NAMALWA (cell line): ENCODE results near the gene PRELP.
"Not testable (repeated sequence)": the region's sequence is repeated elsewhere in the genome, so short reads cannot be mapped to it uniquely, and the experiment has no call there.

Experiments used
- DNase-seq: peaks from one replicate; pipeline ENCODE4 v3.0.0-alpha.2; 2015; ENCODE audit warnings: low spot score

Gene PRELP

DNA sequence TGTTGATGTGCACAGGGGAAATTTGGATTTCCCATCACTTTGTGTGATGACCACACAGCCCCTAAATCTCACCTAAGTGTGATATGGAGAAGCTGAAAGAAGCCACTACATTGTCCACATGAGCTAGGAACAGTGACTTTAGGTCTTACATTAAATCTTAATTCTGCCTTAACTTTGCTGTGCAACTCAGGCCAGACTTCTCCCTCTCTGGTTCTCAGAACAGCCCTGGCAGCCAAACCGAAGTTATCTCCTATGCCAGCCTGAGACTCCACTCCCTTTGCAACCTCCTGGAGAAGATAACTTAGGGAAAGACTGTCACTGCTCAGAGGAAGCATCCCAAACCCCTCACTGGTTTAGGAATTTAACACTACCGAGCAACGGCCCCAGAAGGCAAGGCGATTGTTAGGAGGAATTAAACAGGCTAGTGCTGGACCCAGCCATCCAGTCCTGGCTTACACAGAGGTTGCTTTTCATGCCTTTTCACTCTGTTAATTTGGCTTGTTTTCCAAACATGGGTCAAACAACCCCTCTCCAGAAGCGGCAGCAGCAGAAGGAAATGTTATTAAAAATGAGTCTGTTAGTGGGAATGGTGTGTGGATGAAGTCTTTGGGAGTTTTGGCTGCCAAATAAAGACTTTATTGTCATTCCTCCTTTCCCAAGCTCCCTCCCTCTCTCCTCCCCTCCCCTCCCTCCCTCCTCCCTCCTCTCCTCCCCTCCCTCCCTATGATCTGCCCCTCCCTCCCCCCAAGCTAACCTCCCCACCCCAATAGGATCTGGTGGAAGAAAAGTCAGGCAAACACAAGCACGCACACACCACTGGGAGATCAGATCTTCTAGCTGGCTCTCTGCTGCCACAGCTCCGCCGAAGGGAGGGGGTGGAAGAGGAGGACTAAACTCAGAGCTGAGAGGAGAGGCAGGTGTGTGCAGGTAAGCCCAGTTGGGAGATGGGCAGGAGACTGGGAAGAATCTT is at the start of gene PRELP:
Gene PRELP (plus strand): TSS at position 795 of the 970 bp plus-strand sequence. CDS start 7,379 bp downstream, outside the sequence.
- DNase-seq = no peak

GRCh38 chr1:203426366-203426765 is 49.2 kb upstream of the PRELP start:
- no peak for DNase-seq

DNA sequence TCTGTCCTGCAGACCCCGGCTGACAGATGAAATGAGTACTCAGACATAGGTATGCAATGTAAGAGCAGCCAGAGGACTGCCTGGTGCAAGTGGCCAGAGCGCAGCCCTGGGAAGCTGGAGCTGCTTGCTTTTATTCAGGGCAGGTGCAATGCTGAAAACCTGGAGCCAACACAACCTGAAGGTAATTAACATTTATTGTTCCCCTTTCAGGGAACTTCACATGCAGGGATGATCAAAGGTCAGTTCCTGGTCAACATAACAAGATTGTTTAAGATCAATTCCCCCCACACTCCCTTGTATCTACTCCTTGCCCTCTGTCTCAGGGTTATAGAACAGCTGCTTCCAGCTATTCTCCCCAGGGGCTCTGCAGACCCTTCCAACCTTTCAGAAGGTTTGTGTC is 48.7 kb upstream of the PRELP start:
- DNase-seq = no peak

- DNase-seq = no peak
Measured at GRCh38 chr1:203427451-203427850, 48.2 kb upstream of the PRELP start.

DNA sequence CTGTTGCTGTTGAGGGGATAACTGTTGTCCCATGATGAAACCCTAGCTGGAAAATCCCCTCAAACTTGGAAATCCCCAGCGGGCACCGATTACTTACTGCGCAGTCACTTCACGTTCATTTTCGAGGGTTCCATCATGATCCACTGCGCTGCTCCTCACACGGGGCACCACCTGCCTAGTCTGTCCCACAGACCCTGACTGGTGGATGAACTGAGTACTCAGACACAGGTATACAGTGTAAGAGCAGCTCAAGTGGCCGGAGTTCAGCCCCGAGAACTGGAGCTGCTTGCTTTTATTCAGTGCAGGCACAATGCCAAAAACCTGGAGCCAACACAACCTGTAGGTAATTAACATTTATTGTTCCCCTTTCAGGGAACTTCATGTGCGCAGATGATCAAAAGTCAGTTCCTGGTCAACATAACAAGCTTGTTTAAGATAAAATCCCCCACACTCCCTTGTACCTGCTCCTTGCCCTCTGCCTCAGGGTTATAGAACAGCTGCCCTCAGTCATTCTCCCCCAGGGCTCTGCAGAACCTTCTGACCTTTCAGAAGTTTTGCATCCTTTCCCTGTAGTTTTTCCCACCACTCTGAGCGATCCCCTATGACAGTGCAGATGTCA is 46.5 kb upstream of the PRELP start:
- no peak for DNase-seq

GRCh38 chr1:203435615-203436014 is 40.0 kb upstream of the PRELP start:
- DNase-seq = no peak

GRCh38 chr1:203437696-203438315 is 37.8 kb upstream of the PRELP start:
- no peak for DNase-seq

- DNase-seq = no peak
Measured at GRCh38 chr1:203439131-203439730, 36.4 kb upstream of the PRELP start.

- DNase-seq = no peak
Measured at GRCh38 chr1:203440771-203441170, 34.8 kb upstream of the PRELP start.

- DNase-seq = no peak
Measured at GRCh38 chr1:203441766-203442165, 33.8 kb upstream of the PRELP start.

DNA sequence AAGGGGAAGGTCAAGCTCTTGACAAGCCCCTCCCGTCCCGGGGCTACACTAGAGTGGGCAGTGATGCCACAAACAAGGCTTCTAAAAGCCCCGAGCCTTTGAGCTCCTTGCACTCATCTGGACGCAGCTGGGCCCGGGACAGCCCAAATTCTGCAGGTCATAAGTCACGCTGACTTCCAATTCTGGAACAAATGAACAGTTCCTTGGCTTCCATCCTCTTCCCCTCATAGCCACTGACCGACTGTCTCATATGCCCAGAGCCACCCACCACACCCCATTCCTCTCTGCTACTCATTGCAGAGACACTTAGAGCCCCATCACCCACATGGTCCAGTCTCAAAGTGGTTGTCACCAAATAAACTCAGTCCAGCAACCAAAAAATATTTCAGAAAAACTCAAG is 32.8 kb upstream of the PRELP start:
- DNase-seq = no peak

GRCh38 chr1:203443296-203443695 is 32.3 kb upstream of the PRELP start:
- DNase-seq = no peak

- DNase-seq = no peak
Measured at GRCh38 chr1:203444171-203444576, 31.4 kb upstream of the PRELP start.

GRCh38 chr1:203447151-203447550 is 28.5 kb upstream of the PRELP start:
- no peak for DNase-seq

DNA sequence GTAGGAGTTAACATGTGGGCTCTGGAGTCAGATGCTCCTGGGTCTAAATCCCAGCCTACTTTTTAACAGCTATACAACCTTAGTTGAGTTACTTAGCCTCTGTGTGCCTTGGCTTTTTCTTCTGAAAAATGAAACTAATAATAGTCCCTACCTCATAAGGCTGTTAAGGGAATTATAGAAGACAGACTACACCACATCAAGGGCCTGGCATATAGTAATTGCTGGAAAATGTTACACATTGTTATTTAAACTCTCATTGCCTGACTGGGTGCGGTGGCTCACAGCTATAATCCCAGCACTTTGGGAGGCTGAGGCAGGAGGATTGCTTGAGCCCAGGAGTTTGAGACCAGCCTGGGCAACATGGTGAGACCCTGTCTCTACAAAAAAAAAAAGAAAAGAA is 28.0 kb upstream of the PRELP start:
- not testable (repeated sequence) for DNase-seq

GRCh38 chr1:203448521-203449061 is 27.0 kb upstream of the PRELP start:
- DNase-seq = no peak

GRCh38 chr1:203450001-203450400 is 25.6 kb upstream of the PRELP start:
- DNase-seq = no peak

- no peak for DNase-seq
Measured at GRCh38 chr1:203450479-203451149, 25.0 kb upstream of the PRELP start.

GRCh38 chr1:203451836-203452784 is 23.5 kb upstream of the PRELP start:
- DNase-seq = no peak

DNA sequence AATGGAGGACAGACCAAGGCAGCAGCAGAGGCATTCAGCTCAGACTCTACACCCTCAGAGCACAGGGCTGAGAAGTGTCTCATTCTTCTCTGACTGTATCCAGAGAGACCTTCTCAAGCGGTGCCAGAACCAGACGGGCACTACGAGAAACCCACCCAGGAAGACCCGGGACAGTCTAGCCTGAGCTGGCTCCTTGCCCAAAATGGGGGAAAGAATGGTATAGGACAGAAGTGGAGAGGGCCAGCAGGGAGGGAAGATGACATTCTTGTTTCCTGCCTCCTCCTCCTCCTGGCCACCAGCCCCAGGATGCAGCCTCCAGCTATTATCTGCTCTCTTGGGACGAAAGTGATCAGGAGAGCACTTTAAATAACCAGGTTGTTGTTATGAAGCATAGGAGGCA is 22.6 kb upstream of the PRELP start:
- DNase-seq = no peak
